HAP-1 (cell line): ENCODE measurements around the gene RNF39.

Experiments used
- DNase-seq, 2 experiments: peaks; one replicate each; pipeline ENCODE4 v3.0.0-alpha.2; 2016 to 2020; ENCODE audit warnings: low spot score in 2 of 2
- H3K27me3 ChIP-seq: fragments of 250-450 bp; sonication (Bioruptor Pico); 2 replicates; pipeline ENCODE4 v1.5.1; 2020; ENCODE audit warnings: low read depth, mild to moderate bottlenecking, moderate library complexity
- H3K36me3 ChIP-seq: fragments of 250-450 bp; sonication (Bioruptor Pico); replicated peaks from 2 replicates; pipeline ENCODE4 v1.5.1; 2020; ENCODE audit warnings: mild to moderate bottlenecking
- H3K4me1 ChIP-seq: fragments of 250-450 bp; sonication (Bioruptor Pico); 2 replicates; pipeline ENCODE4 v1.5.1; 2020; ENCODE audit warnings: mild to moderate bottlenecking
- H3K4me3 ChIP-seq: fragments of 250-450 bp; sonication (Bioruptor Pico); 2 replicates; pipeline ENCODE4 v1.5.1; 2020; ENCODE audit warnings: mild to moderate bottlenecking, moderate library complexity
- H3K9me3 ChIP-seq: fragments of 250-450 bp; sonication (Bioruptor Pico); 2 replicates; pipeline ENCODE4 v1.5.1; 2020; ENCODE audit warnings: mild to moderate bottlenecking, moderate library complexity
- in situ Hi-C: fragments of 300-500 bp; cut with MboI; formaldehyde crosslinking; loops from 3 replicates; pipeline ENCODE4 v1.14.3; 2020; ENCODE audit warnings: low sequenced_read_pairs, inconsistent platforms, mixed read lengths

RNF39 gene

GRCh38 chr6:30075790-30076732, 492 bp upstream of the RNF39 start:
- Histone ChIP-seq H3K27me3 (peaks cover 21% of the 10 kb centered on the region), H3K36me3 (no peaks in the 10 kb centered on the region), H3K4me3 (no peak overlapping the region), H3K4me1 (no peaks in the 10 kb centered on the region; the same call in 1 of the 2 replicates), H3K9me3 (no peaks in the 10 kb centered on the region)
- DNase-seq = peak in 1 of 2 experiments; percentile 19
- in situ Hi-C loops = no loop called here

- DNase-seq = peak in 1 of 2 experiments; percentile 51
- no peaks in the 10 kb centered on the region; the same call in 1 of the 2 replicates for H3K4me1 ChIP-seq
- H3K9me3 ChIP-seq = no peaks in the 10 kb centered on the region
- H3K36me3 ChIP-seq = no peaks in the 10 kb centered on the region
- peaks cover 21% of the 10 kb centered on the region for H3K27me3 ChIP-seq
- in situ Hi-C loops = no loop called here
- H3K4me3 ChIP-seq = no peak overlapping the region
Observed at GRCh38 chr6:30074331-30075093, 1.1 kb downstream of the RNF39 start.

DNA sequence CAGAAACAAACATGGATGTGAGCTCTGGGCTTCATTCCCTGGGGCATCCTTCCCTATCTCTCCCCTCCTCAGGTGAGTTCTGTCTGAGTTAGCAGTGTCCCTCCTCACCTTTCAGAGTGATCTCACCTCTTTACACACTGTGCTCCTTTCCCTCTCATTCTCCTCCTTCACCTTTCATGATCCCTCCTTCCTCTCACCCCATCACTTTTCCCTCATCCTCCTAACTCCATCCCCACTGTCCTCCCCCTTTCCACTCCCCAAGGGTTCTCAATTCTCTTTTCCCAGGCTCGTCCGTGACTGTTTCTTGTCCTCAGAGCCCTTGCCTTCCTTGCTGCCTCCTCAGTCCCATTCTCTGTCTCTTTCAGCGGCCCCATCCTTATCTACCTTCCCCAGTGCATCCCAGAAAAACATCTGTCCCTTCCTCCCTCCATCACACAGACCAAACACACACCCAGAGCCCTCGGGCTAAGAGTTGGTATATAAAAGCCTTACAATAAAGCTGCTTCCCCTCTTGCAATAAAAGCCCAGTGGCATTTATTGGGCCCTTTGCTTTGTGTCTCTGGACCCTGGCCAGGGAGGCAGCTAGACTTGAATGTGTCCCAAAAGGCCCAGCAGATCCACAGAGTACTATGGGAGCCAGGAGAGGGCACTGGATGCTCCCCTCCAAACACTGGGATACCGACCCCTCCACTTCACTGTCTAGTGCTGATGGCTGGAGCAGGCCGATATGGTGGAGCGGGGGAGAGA, 1.9 kb downstream of the RNF39 start:
- in situ Hi-C loops = no loop called here
- no peak overlapping the region for H3K4me3 ChIP-seq
- H3K9me3 ChIP-seq = no peaks in the 10 kb centered on the region
- no peaks in the 10 kb centered on the region; the same call in 1 of the 2 replicates for H3K4me1 ChIP-seq
- peaks cover 18% of the 10 kb centered on the region for H3K27me3 ChIP-seq
- peak in 1 of 2 experiments; percentile 42 for DNase-seq
- no peaks in the 10 kb centered on the region for H3K36me3 ChIP-seq

DNA sequence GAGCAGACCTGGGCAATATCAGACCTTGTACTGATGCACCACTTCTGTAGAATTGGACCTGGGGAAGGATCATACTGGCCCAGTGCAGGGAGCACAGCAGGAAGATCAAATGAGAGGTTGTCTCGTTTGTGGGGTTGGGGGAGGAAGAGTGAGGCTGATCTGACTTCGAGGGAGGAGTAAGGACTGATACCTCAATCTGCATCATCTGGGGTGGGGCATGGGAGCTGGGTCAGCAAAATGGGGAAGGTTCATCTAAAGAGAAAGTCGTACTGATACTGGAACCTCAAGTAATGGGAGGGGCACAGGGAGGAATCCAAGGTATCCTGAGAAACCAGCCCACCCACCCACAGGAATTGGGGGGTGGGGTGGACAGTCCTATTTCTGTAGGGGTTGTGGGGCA, 3.7 kb downstream of the RNF39 start:
- in situ Hi-C loops = no loop called here
- Histone ChIP-seq H3K9me3 (no peaks in the 10 kb centered on the region), H3K27me3 (peaks cover 10% of the 10 kb centered on the region), H3K4me3 (no peak overlapping the region), H3K4me1 (peaks cover 5% of the 10 kb centered on the region), H3K36me3 (no peaks in the 10 kb centered on the region)
- no peak for DNase-seq

GRCh38 chr6:30071081-30071818, 4.3 kb downstream of the RNF39 start:
- Histone ChIP-seq H3K4me1 (peaks cover 5% of the 10 kb centered on the region), H3K27me3 (peaks cover 6% of the 10 kb centered on the region), H3K36me3 (no peaks in the 10 kb centered on the region), H3K4me3 (no peak overlapping the region), H3K9me3 (no peaks in the 10 kb centered on the region)
- in situ Hi-C loops = no loop called here
- DNase-seq = no peak

- Histone ChIP-seq H3K9me3 (no peaks in the 10 kb centered on the region), H3K4me3 (peak overlapping the region; percentile 54), H3K36me3 (peaks cover 19% of the 10 kb centered on the region), H3K4me1 (peaks cover 9% of the 10 kb centered on the region), H3K27me3 (no peaks in the 10 kb centered on the region)
- in situ Hi-C loops = no loop called here
- peak; percentile 71 to 92 for DNase-seq
Observed at GRCh38 chr6:30067460-30068139, 8.0 kb downstream of the RNF39 start.

GRCh38 chr6:30066577-30067459, 8.8 kb downstream of the RNF39 start, which contains the start of gene PPP1R11:
Gene PPP1R11, plus strand, starts transcription at chr6:30067198. Its CDS starts 213 bp downstream, at chr6:30067411.
- DNase-seq = peak; percentile 97 to 98
- Histone ChIP-seq H3K36me3 (peaks cover 19% of the 10 kb centered on the region), H3K4me3 (peak within 1 kb of the TSS; percentile 54), H3K4me1 (peaks cover 12% of the 10 kb centered on the region), H3K27me3 (no peaks in the 10 kb centered on the region), H3K9me3 (no peaks in the 10 kb centered on the region)
- in situ Hi-C loops = no loop called here

- Histone ChIP-seq H3K9me3 (no peaks in the 10 kb centered on the region), H3K36me3 (peaks cover 19% of the 10 kb centered on the region), H3K4me3 (peak overlapping the region; percentile 54), H3K27me3 (no peaks in the 10 kb centered on the region), H3K4me1 (peaks cover 12% of the 10 kb centered on the region)
- DNase-seq = no peak
- in situ Hi-C loops = no loop called here
Observed at GRCh38 chr6:30066082-30066481, 9.5 kb downstream of the RNF39 start.

DNA sequence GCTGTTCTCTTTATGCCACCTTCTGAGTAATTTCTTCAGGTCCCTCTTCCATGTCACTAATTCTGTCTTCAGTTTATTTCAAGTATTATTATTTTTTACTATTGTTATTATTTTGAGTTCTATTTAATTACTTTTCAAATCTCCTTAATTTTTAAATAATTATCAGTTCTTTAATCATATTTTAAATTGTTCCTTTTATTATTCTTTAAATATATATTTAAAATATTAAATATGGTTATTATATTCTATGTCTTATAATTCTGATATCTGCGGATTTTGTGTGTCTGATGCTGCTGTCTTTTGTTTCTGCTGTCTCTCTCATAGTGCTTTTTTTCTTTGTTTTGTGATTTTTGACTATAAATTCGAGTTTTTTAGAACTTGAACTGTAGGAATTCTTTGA, 12.3 kb downstream of the RNF39 start:
- H3K27me3 ChIP-seq = no peaks in the 10 kb centered on the region
- H3K9me3 ChIP-seq = no peaks in the 10 kb centered on the region
- in situ Hi-C loops = no loop called here
- no peak overlapping the region for H3K4me3 ChIP-seq
- peaks cover 19% of the 10 kb centered on the region for H3K36me3 ChIP-seq
- DNase-seq = no peak
- H3K4me1 ChIP-seq = peaks cover 23% of the 10 kb centered on the region

DNA sequence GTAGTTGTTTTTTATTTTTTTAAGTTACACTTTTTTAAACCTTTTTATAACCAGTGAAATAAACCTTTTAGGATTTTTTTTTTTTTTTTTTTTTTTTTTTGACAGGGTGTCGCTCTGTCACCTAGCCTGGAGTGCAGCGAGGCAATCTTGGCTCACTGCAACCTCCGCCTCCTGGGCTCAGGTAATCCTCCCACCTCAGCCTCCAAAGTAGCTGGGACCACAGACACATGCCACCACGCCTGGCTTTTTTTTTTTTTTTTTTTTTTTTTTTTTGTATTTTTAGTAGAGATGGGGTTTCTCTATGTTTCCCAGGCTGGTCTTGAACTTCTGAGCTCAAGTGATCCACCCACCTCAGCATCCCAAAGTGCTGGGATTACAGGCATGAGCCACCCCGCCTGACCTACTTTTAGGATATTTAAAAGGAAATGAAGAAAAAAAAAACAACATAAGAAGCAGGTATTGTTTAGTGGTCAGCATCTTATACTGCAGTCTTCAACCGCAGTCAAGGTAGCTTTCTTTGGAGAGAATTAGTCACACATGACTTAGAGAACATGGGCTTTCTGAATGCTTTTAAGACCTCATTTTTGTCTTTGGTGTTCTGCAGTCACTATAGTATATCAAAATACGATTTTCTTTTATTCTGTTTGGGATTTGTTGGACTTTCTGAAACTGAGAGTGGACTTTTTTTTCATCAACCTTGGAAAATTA, 12.9 kb downstream of the RNF39 start:
- Histone ChIP-seq H3K4me3 (peak overlapping the region; percentile 66), H3K4me1 (peaks cover 19% of the 10 kb centered on the region), H3K36me3 (peaks cover 25% of the 10 kb centered on the region), H3K9me3 (no peaks in the 10 kb centered on the region), H3K27me3 (no peaks in the 10 kb centered on the region)
- in situ Hi-C loops = no loop called here
- DNase-seq = no peak

DNA sequence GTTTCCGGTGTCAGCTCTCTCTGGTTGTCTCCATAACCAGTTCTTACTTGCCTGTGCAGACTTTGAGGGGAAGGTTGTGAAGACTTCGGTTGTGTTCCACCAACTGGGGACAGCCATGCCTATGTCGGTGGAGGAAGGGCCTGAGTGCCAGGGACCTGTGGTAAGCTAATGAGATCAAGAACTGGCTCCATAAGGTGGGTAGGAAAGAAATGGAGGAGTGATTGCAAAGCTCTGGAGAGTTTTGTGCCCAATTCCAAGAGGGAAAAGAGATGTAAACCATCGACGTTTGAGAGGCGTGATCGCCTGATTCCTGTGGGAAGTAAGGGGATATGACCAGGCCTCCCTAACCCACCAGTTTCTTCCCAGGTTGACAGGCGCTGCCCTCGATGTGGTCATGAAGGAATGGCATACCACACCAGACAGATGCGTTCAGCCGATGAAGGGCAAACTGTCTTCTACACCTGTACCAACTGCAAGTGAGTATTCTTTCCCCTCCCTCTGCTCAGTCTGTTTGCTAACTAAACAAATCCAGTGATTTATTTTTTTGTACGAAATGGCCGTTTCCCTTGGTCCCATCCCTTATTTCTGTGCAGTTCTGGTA, 13.6 kb downstream of the RNF39 start:
- in situ Hi-C loops = no loop called here
- Histone ChIP-seq H3K9me3 (no peaks in the 10 kb centered on the region), H3K4me3 (peak overlapping the region; percentile 66), H3K36me3 (peaks cover 26% of the 10 kb centered on the region), H3K4me1 (peaks cover 19% of the 10 kb centered on the region), H3K27me3 (no peaks in the 10 kb centered on the region)
- DNase-seq = no peak
